ENCODE results near the gene MFN1.
"Not testable (repeated sequence)": the region's sequence is repeated elsewhere in the genome, so short reads cannot be mapped to it uniquely, and the experiment has no call there.

MFN1 gene

GRCh38 chr3:179347345-179348194, at the start of gene MFN1:
TSS of gene MFN1 (plus strand) at chr3:179347709. CDS start at chr3:179348852, 1,143 bp downstream.
- Histone ChIP-seq H3K9ac (ENCODE audit: low read depth, low read length) (peak within 1 kb of the TSS; percentile 94), H3K9me3 (ENCODE audit: control insufficient read depth, insufficient read depth, low read length) (no peaks in the 10 kb centered on the region), H3K4me1 (ENCODE audit: insufficient read depth, low read length) (no peaks in the 10 kb centered on the region), H3K36me3 (ENCODE audit: insufficient read depth, low read length) (no peaks in the 10 kb centered on the region)

- no peaks in the 10 kb centered on the region for H3K9me3 ChIP-seq (ENCODE audit: control insufficient read depth, insufficient read depth, low read length)
- H3K4me1 ChIP-seq (ENCODE audit: insufficient read depth, low read length) = peaks cover 10% of the 10 kb centered on the region; the same call in 1 of the 2 replicates
- H3K36me3 ChIP-seq (ENCODE audit: insufficient read depth, low read length) = no peaks in the 10 kb centered on the region
- H3K9ac ChIP-seq (ENCODE audit: low read depth, low read length) = no peak overlapping the region
Measured at GRCh38 chr3:179297971-179298725, 49.4 kb upstream of the MFN1 start.

GRCh38 chr3:179299316-179299715, 48.2 kb upstream of the MFN1 start:
- peaks cover 10% of the 10 kb centered on the region; the same call in 1 of the 2 replicates for H3K4me1 ChIP-seq (ENCODE audit: insufficient read depth, low read length)
- H3K9me3 ChIP-seq (ENCODE audit: control insufficient read depth, insufficient read depth, low read length) = no peaks in the 10 kb centered on the region
- no peaks in the 10 kb centered on the region for H3K36me3 ChIP-seq (ENCODE audit: insufficient read depth, low read length)
- H3K9ac ChIP-seq (ENCODE audit: low read depth, low read length) = no peak overlapping the region

GRCh38 chr3:179299999-179300613, 47.4 kb upstream of the MFN1 start:
- H3K9ac ChIP-seq (ENCODE audit: low read depth, low read length) = no peak overlapping the region
- H3K9me3 ChIP-seq (ENCODE audit: control insufficient read depth, insufficient read depth, low read length) = no peaks in the 10 kb centered on the region
- H3K36me3 ChIP-seq (ENCODE audit: insufficient read depth, low read length) = no peaks in the 10 kb centered on the region
- peaks cover 6% of the 10 kb centered on the region; the same call in 1 of the 2 replicates for H3K4me1 ChIP-seq (ENCODE audit: insufficient read depth, low read length)

- H3K9me3 ChIP-seq (ENCODE audit: control insufficient read depth, insufficient read depth, low read length) = no peaks in the 10 kb centered on the region
- H3K9ac ChIP-seq (ENCODE audit: low read depth, low read length) = no peak overlapping the region
- H3K4me1 ChIP-seq (ENCODE audit: insufficient read depth, low read length) = no peaks in the 10 kb centered on the region
- H3K36me3 ChIP-seq (ENCODE audit: insufficient read depth, low read length) = no peaks in the 10 kb centered on the region
Measured at GRCh38 chr3:179301645-179302044, 45.9 kb upstream of the MFN1 start.

- H3K4me1 ChIP-seq (ENCODE audit: insufficient read depth, low read length) = no peaks in the 10 kb centered on the region
- no peaks in the 10 kb centered on the region for H3K9me3 ChIP-seq (ENCODE audit: control insufficient read depth, insufficient read depth, low read length)
- no peak overlapping the region for H3K9ac ChIP-seq (ENCODE audit: low read depth, low read length)
- H3K36me3 ChIP-seq (ENCODE audit: insufficient read depth, low read length) = no peaks in the 10 kb centered on the region
Measured at GRCh38 chr3:179302111-179302510, 45.4 kb upstream of the MFN1 start.

GRCh38 chr3:179304605-179305004, 42.9 kb upstream of the MFN1 start:
- Histone ChIP-seq H3K9me3 (ENCODE audit: control insufficient read depth, insufficient read depth, low read length) (no peaks in the 10 kb centered on the region), H3K4me1 (ENCODE audit: insufficient read depth, low read length) (no peaks in the 10 kb centered on the region), H3K9ac (ENCODE audit: low read depth, low read length) (no peak overlapping the region), H3K36me3 (ENCODE audit: insufficient read depth, low read length) (no peaks in the 10 kb centered on the region)

- not testable (repeated sequence) for H3K36me3 ChIP-seq (ENCODE audit: insufficient read depth, low read length); H3K9ac ChIP-seq (ENCODE audit: low read depth, low read length); H3K9me3 ChIP-seq (ENCODE audit: control insufficient read depth, insufficient read depth, low read length); H3K4me1 ChIP-seq (ENCODE audit: insufficient read depth, low read length)
Measured at GRCh38 chr3:179307362-179307761, 40.1 kb upstream of the MFN1 start.

- no peaks in the 10 kb centered on the region for H3K4me1 ChIP-seq (ENCODE audit: insufficient read depth, low read length)
- no peak overlapping the region for H3K9ac ChIP-seq (ENCODE audit: low read depth, low read length)
- H3K9me3 ChIP-seq (ENCODE audit: control insufficient read depth, insufficient read depth, low read length) = no peaks in the 10 kb centered on the region
- no peaks in the 10 kb centered on the region for H3K36me3 ChIP-seq (ENCODE audit: insufficient read depth, low read length)
Measured at GRCh38 chr3:179308001-179308400, 39.5 kb upstream of the MFN1 start.

GRCh38 chr3:179309225-179310078, 38.1 kb upstream of the MFN1 start:
- H3K4me1 ChIP-seq (ENCODE audit: insufficient read depth, low read length) = no peaks in the 10 kb centered on the region
- no peak overlapping the region for H3K9ac ChIP-seq (ENCODE audit: low read depth, low read length)
- H3K36me3 ChIP-seq (ENCODE audit: insufficient read depth, low read length) = no peaks in the 10 kb centered on the region
- no peaks in the 10 kb centered on the region for H3K9me3 ChIP-seq (ENCODE audit: control insufficient read depth, insufficient read depth, low read length)

- Histone ChIP-seq H3K36me3 (ENCODE audit: insufficient read depth, low read length) (no peaks in the 10 kb centered on the region), H3K4me1 (ENCODE audit: insufficient read depth, low read length) (no peaks in the 10 kb centered on the region), H3K9me3 (ENCODE audit: control insufficient read depth, insufficient read depth, low read length) (no peaks in the 10 kb centered on the region), H3K9ac (ENCODE audit: low read depth, low read length) (no peak overlapping the region)
Measured at GRCh38 chr3:179318876-179319275, 28.6 kb upstream of the MFN1 start.

- H3K9me3 ChIP-seq (ENCODE audit: control insufficient read depth, insufficient read depth, low read length) = no peaks in the 10 kb centered on the region
- H3K9ac ChIP-seq (ENCODE audit: low read depth, low read length) = peak overlapping the region; percentile 80
- no peaks in the 10 kb centered on the region for H3K4me1 ChIP-seq (ENCODE audit: insufficient read depth, low read length)
- H3K36me3 ChIP-seq (ENCODE audit: insufficient read depth, low read length) = no peaks in the 10 kb centered on the region
Measured at GRCh38 chr3:179321668-179322285, 25.7 kb upstream of the MFN1 start.

- H3K9me3 ChIP-seq (ENCODE audit: control insufficient read depth, insufficient read depth, low read length) = no peaks in the 10 kb centered on the region
- no peaks in the 10 kb centered on the region for H3K4me1 ChIP-seq (ENCODE audit: insufficient read depth, low read length)
- peak within 1 kb of the TSS; percentile 80 for H3K9ac ChIP-seq (ENCODE audit: low read depth, low read length)
- H3K36me3 ChIP-seq (ENCODE audit: insufficient read depth, low read length) = no peaks in the 10 kb centered on the region
Measured at GRCh38 chr3:179322286-179323196, 25.0 kb upstream of the MFN1 start, which contains the start of gene ZNF639. TSS of gene ZNF639 (plus strand) at chr3:179323031. CDS start at chr3:179328294, 5,263 bp downstream.
